ENCODE data around the gene ASGR1. TPM values are rescaled to one million over a fixed set of nuclear protein-coding genes. Genes with fewer than 3 reads are reported as not detected.
"Not testable (repeated sequence)": the region's sequence is repeated elsewhere in the genome, so short reads cannot be mapped to it uniquely, and the experiment has no call there.

ASGR1 gene
- polyA plus RNA-seq, 3 donors: 82.0 to 126 (median 114) TPM

- H2AFZ ChIP-seq (ENCODE audit: insufficient read depth, low read depth, low read length, poor library complexity, severe bottlenecking): peak overlapping the region; percentile 59
- intact Hi-C loops (cut with micrococcal nuclease): loop anchor here (1.0 to 10.0 kb wide), 4 partner anchors 37 to 259 kb away; no protein-coding TSS in a partner anchor
- no peaks in the 10 kb centered on the region for H4K20me1 ChIP-seq (ENCODE audit: insufficient read depth, low read length)
- peak overlapping the region in 5 of 7 donors; percentile 32 to 91 (median 84) for H3K27ac Mint-ChIP-seq
- peaks cover 13 to 19% (median 15%) of the 10 kb centered on the region in 3 donors for H3K27me3 Mint-ChIP-seq (ENCODE audit: low read depth in 3 of 3)
- H3K4me3 ChIP-seq (replicated peaks in 1 of 3; ENCODE audit: low read depth in 2 of 3, low read length in 3 of 3): peak overlapping the region; percentile 56 to 88 (median 81)
- peak overlapping the region; percentile 81 to 91 for H3K27ac ChIP-seq (ENCODE audit: low read depth in 1 of 2, low read length in 2 of 2)
- H3K4me1 ChIP-seq (ENCODE audit: control insufficient read depth in 1 of 2, insufficient read depth in 2 of 2, low read length in 2 of 2): peaks cover 65 to 69% of the 10 kb centered on the region in 2 donors
- H3K4me2 ChIP-seq (replicated peaks; ENCODE audit: extremely low read depth, low read length, poor library complexity, severe bottlenecking): peak overlapping the region; percentile 98
- no peak overlapping the region for H3K4me3 Mint-ChIP-seq
- peak; percentile 68 for TF ChIP-seq CTCF (IDR thresholded peaks at IDR 0.05)
- peaks cover 63% of the 10 kb centered on the region for H3K79me2 ChIP-seq (ENCODE audit: insufficient read depth, low read length)
- WGBS (ENCODE audit: insufficient coverage): 45% methylated on average over 69 of the region's 69 CpGs
- H3K9me3 ChIP-seq (replicated peaks in 1 of 2; ENCODE audit: control insufficient read depth in 1 of 2, insufficient read depth in 1 of 2, low read length in 2 of 2): no peaks in the 10 kb centered on the region
- DNase-seq: peak; percentile 77 to 90 (median 83)
- H3K9ac ChIP-seq (ENCODE audit: insufficient read depth, low read length, poor library complexity, severe bottlenecking): peak overlapping the region; percentile 82
- peaks cover 5 to 11% of the 10 kb centered on the region in 2 donors for H3K27me3 ChIP-seq (ENCODE audit: control insufficient read depth in 2 of 2, insufficient read depth in 2 of 2, low read length in 2 of 2)
- H3K4me1 Mint-ChIP-seq: peaks cover 33% of the 10 kb centered on the region
- no peaks in the 10 kb centered on the region for H3K36me3 ChIP-seq (replicated peaks in 1 of 2; ENCODE audit: control insufficient read depth in 1 of 2, insufficient read depth in 2 of 2, low read length in 2 of 2)
- H3K36me3 Mint-ChIP-seq: peaks cover 2 to 16% of the 10 kb centered on the region in 2 donors
- H3K9me3 Mint-ChIP-seq: peaks cover 0 to 11% (median 1%) of the 10 kb centered on the region in 7 donors
These were observed 5.2 kb downstream of the ASGR1 start for GRCh38 chr17:7173687-7174602.

- H3K36me3 ChIP-seq (replicated peaks in 1 of 2; ENCODE audit: control insufficient read depth in 1 of 2, insufficient read depth in 2 of 2, low read length in 2 of 2); H3K4me3 Mint-ChIP-seq; H3K9me3 ChIP-seq (replicated peaks in 1 of 2; ENCODE audit: control insufficient read depth in 1 of 2, insufficient read depth in 1 of 2, low read length in 2 of 2); H2AFZ ChIP-seq (ENCODE audit: insufficient read depth, low read depth, low read length, poor library complexity, severe bottlenecking); H3K27me3 Mint-ChIP-seq (ENCODE audit: low read depth in 3 of 3); H3K9ac ChIP-seq (ENCODE audit: insufficient read depth, low read length, poor library complexity, severe bottlenecking); DNase-seq; H4K20me1 ChIP-seq (ENCODE audit: insufficient read depth, low read length); H3K27me3 ChIP-seq (ENCODE audit: control insufficient read depth in 2 of 2, insufficient read depth in 2 of 2, low read length in 2 of 2): not testable (repeated sequence)
- peak overlapping the region; percentile 76 to 91 (median 84) for H3K27ac Mint-ChIP-seq
- peak overlapping the region; percentile 56 to 88 (median 81) for H3K4me3 ChIP-seq (replicated peaks in 1 of 3; ENCODE audit: low read depth in 2 of 3, low read length in 3 of 3)
- 95% methylated on average over 17 of the region's 18 CpGs for WGBS (ENCODE audit: insufficient coverage)
- peaks cover 68% of the 10 kb centered on the region for H3K79me2 ChIP-seq (ENCODE audit: insufficient read depth, low read length)
- peaks cover 0 to 13% (median 0%) of the 10 kb centered on the region in 7 donors for H3K9me3 Mint-ChIP-seq
- intact Hi-C loops (cut with micrococcal nuclease): loop anchor here (5.0 to 10.0 kb wide), 2 partner anchors 35 to 258 kb away; no protein-coding TSS in a partner anchor
- peak overlapping the region; percentile 81 to 91 for H3K27ac ChIP-seq (ENCODE audit: low read depth in 1 of 2, low read length in 2 of 2)
- H3K36me3 Mint-ChIP-seq: peaks cover 2 to 17% of the 10 kb centered on the region in 2 donors
- H3K4me2 ChIP-seq (replicated peaks; ENCODE audit: extremely low read depth, low read length, poor library complexity, severe bottlenecking): peak overlapping the region; percentile 98
- H3K4me1 Mint-ChIP-seq: peaks cover 43% of the 10 kb centered on the region
- H3K4me1 ChIP-seq (ENCODE audit: control insufficient read depth in 1 of 2, insufficient read depth in 2 of 2, low read length in 2 of 2): peaks cover 71 to 73% of the 10 kb centered on the region in 2 donors
These were observed 6.5 kb downstream of the ASGR1 start for GRCh38 chr17:7172522-7173191.

GRCh38 chr17:7169565-7169908 lies 9.6 kb downstream of the ASGR1 start:
- peak overlapping the region; percentile 64 to 82 for H3K27ac ChIP-seq (ENCODE audit: low read depth in 1 of 2, low read length in 2 of 2)
- H3K27me3 Mint-ChIP-seq (ENCODE audit: low read depth in 3 of 3); H4K20me1 ChIP-seq (ENCODE audit: insufficient read depth, low read length); H3K9ac ChIP-seq (ENCODE audit: insufficient read depth, low read length, poor library complexity, severe bottlenecking); H3K36me3 ChIP-seq (replicated peaks in 1 of 2; ENCODE audit: control insufficient read depth in 1 of 2, insufficient read depth in 2 of 2, low read length in 2 of 2); DNase-seq; intact Hi-C loops (cut with micrococcal nuclease); H3K27me3 ChIP-seq (ENCODE audit: control insufficient read depth in 2 of 2, insufficient read depth in 2 of 2, low read length in 2 of 2); H2AFZ ChIP-seq (ENCODE audit: insufficient read depth, low read depth, low read length, poor library complexity, severe bottlenecking); H3K9me3 ChIP-seq (replicated peaks in 1 of 2; ENCODE audit: control insufficient read depth in 1 of 2, insufficient read depth in 1 of 2, low read length in 2 of 2): not testable (repeated sequence)
- peaks cover 70% of the 10 kb centered on the region for H3K79me2 ChIP-seq (ENCODE audit: insufficient read depth, low read length)
- H3K36me3 Mint-ChIP-seq: peaks cover 14 to 38% of the 10 kb centered on the region in 2 donors
- peak overlapping the region in 1 of 3 experiments; percentile 88 for H3K4me3 ChIP-seq (replicated peaks in 1 of 3; ENCODE audit: low read depth in 2 of 3, low read length in 3 of 3)
- H3K9me3 Mint-ChIP-seq: peaks cover 0 to 13% (median 0%) of the 10 kb centered on the region in 7 donors
- H3K4me1 Mint-ChIP-seq: peaks cover 67% of the 10 kb centered on the region
- WGBS (ENCODE audit: insufficient coverage): 81% methylated on average over 3 of the region's 7 CpGs
- peak overlapping the region; percentile 98 for H3K4me2 ChIP-seq (replicated peaks; ENCODE audit: extremely low read depth, low read length, poor library complexity, severe bottlenecking)
- H3K4me3 Mint-ChIP-seq: peak overlapping the region; percentile 18 to 82
- peak overlapping the region; percentile 83 to 96 (median 92) for H3K27ac Mint-ChIP-seq
- peaks cover 90 to 93% of the 10 kb centered on the region in 2 donors for H3K4me1 ChIP-seq (ENCODE audit: control insufficient read depth in 1 of 2, insufficient read depth in 2 of 2, low read length in 2 of 2)
